Esophagus muscularis mucosa (tissue), 4 donors: Measurements from ENCODE around the gene RAB44. TPM values are rescaled to one million over a fixed set of nuclear protein-coding genes. Genes with fewer than 3 reads are reported as not detected.
"Not testable (repeated sequence)": the region's sequence is repeated elsewhere in the genome, so short reads cannot be mapped to it uniquely, and the experiment has no call there.

Source experiments
- DNase-seq: peaks from one replicate; pipeline ENCODE4 v3.0.0-alpha.2; 2017; ENCODE audit errors: extremely low spot score
- H3K27ac ChIP-seq, 4 donors: fragments of 200-600 bp; sonication (generic); replicated peaks in 1 of 4; 1 replicate in 3 of 4; 2 replicates in 1 of 4; pipeline ENCODE4 v1.5.1; 2016 to 2019; ENCODE audit warnings: mild to moderate bottlenecking in 1 of 4
- H3K27me3 ChIP-seq, 4 donors: fragments of 200-600 bp; sonication (generic); one replicate each; pipeline versions ENCODE4 v1.5.1 to v1.6.0; 2016 to 2019
- H3K36me3 ChIP-seq, 4 donors: fragments of 200-600 bp; sonication (generic); one replicate each; pipeline ENCODE4 v1.5.1; 2016 to 2019
- H3K4me1 ChIP-seq, 4 donors: fragments of 200-600 bp; sonication (generic); one replicate each; pipeline ENCODE4 v1.5.1; 2016 to 2019
- H3K4me3 ChIP-seq, 4 donors: fragments of 200-600 bp; sonication (generic); 1 replicate in 2 of 4; 2 replicates in 2 of 4; pipeline ENCODE4 v1.5.1; 2016 to 2019; ENCODE audit warnings: mild to moderate bottlenecking in 4 of 4, moderate library complexity in 1 of 4
- H3K9me3 ChIP-seq, 4 donors: fragments of 200-600 bp; sonication (generic); 1 replicate in 3 of 4; 2 replicates in 1 of 4; pipeline ENCODE4 v1.5.1; 2016 to 2019
- CTCF ChIP-seq, 3 experiments: fragments of 200-600 bp in 2 of 3; fragments of 450-650 bp in 1 of 3; sonication (generic) in 2 of 3; IDR thresholded peaks; one replicate each; pipeline ENCODE4 v1.5.1; 2017 to 2019; ENCODE audit warnings: antibody characterized with exemption in 3 of 3, mild to moderate bottlenecking in 2 of 3, moderate library complexity in 1 of 3
- EP300 ChIP-seq: sonication (generic); formaldehyde crosslinking; IDR thresholded peaks from one replicate; pipeline ENCODE4 v1.6.1; 2017; ENCODE audit warnings: antibody characterized with exemption
- POLR2A ChIP-seq: fragments of 450-650 bp; IDR thresholded peaks from one replicate; pipeline ENCODE4 v1.6.1; 2017; ENCODE audit warnings: antibody characterized with exemption, moderate library complexity, mild to moderate bottlenecking, low read depth
- POLR2AphosphoS5 ChIP-seq, 2 donors: sonication (generic); formaldehyde crosslinking; IDR thresholded peaks; one replicate each; pipeline ENCODE4 v1.6.1; 2017; ENCODE audit warnings: antibody characterized with exemption in 2 of 2
- WGBS: methylation state at CpG from one replicate; pipeline ENCODE4 v1.1.5; 2018; 5-methylcytosine and 5-hydroxymethylcytosine counted together
- intact Hi-C: fragments of 100-400 bp; cut with DNase I; formaldehyde crosslinking; loops from one replicate; pipeline ENCODE4 v1.15.1; 2023
- total RNA-seq, 4 donors: library from RNA; depleted of rRNA; stranded (reverse); fragments of >200 nt; gene quantifications; one replicate each; pipeline versions ENCODE4 v1.1.0 to v1.2.1, GENCODE V29; 2016

The RAB44 gene
- total RNA-seq, 4 donors from 2014 or later = 0.19 to 1.5 (median 0.94) TPM

- WGBS = 59% methylated on average over 3 of the region's 3 CpGs
- Histone ChIP-seq H3K36me3 (no peaks in the 10 kb centered on the region), H3K27ac (no peak overlapping the region), H3K9me3 (no peaks in the 10 kb centered on the region), H3K27me3 (no peaks in the 10 kb centered on the region), H3K4me3 (no peak overlapping the region), H3K4me1 (no peaks in the 10 kb centered on the region)
- no peak for DNase-seq
- intact Hi-C loops = no loop called here
- TF ChIP-seq POLR2A = no peak
- no peak for TF ChIP-seq CTCF (IDR thresholded peaks at IDR 0.05)
- TF ChIP-seq POLR2AphosphoS5 (IDR thresholded peaks at IDR 0.05) = no peak
- TF ChIP-seq EP300 = no peak
These were observed 3.2 kb downstream of the RAB44 start for GRCh38 chr6:36700831-36701230.

- no peaks in the 10 kb centered on the region for H3K9me3 ChIP-seq
- no peak overlapping the region for H3K27ac ChIP-seq
- no peaks in the 10 kb centered on the region for H3K36me3 ChIP-seq
- no peak for TF ChIP-seq POLR2AphosphoS5 (IDR thresholded peaks at IDR 0.05)
- no peak for TF ChIP-seq EP300
- no peak for TF ChIP-seq POLR2A
- no peak for TF ChIP-seq CTCF (IDR thresholded peaks at IDR 0.05)
- H3K4me3 ChIP-seq = no peak overlapping the region
- intact Hi-C loops = no loop called here
- no peaks in the 10 kb centered on the region for H3K4me1 ChIP-seq
- H3K27me3 ChIP-seq = no peaks in the 10 kb centered on the region
- no peak for DNase-seq
- 81% methylated on average over 3 of the region's 3 CpGs for WGBS
These were observed 3.9 kb downstream of the RAB44 start for GRCh38 chr6:36701401-36701991.

- Histone ChIP-seq H3K9me3 (no peaks in the 10 kb centered on the region), H3K27me3 (no peaks in the 10 kb centered on the region), H3K4me1 (no peaks in the 10 kb centered on the region), H3K36me3 (no peaks in the 10 kb centered on the region), H3K4me3 (no peak overlapping the region), H3K27ac (no peak overlapping the region)
- intact Hi-C loops = no loop called here
- WGBS = 91% methylated on average over 3 of the region's 3 CpGs
- no peak for DNase-seq
- no peak for TF ChIP-seq POLR2A
- TF ChIP-seq POLR2AphosphoS5 (IDR thresholded peaks at IDR 0.05) = no peak
- TF ChIP-seq EP300 = no peak
- no peak for TF ChIP-seq CTCF (IDR thresholded peaks at IDR 0.05)
These were observed 5.0 kb downstream of the RAB44 start for GRCh38 chr6:36702656-36703055.

- WGBS = 87% methylated on average over 5 of the region's 5 CpGs
- Histone ChIP-seq H3K36me3 (no peaks in the 10 kb centered on the region), H3K27me3 (no peaks in the 10 kb centered on the region), H3K27ac (no peak overlapping the region), H3K4me3 (no peak overlapping the region), H3K9me3 (no peaks in the 10 kb centered on the region), H3K4me1 (no peaks in the 10 kb centered on the region)
- no peak for DNase-seq
- intact Hi-C loops = no loop called here
- TF ChIP-seq POLR2AphosphoS5 (IDR thresholded peaks at IDR 0.05) (no peak), POLR2A (no peak), EP300 (no peak), CTCF (IDR thresholded peaks at IDR 0.05) (no peak)
These were observed 5.5 kb downstream of the RAB44 start for GRCh38 chr6:36703081-36703606.

- DNase-seq = no peak
- Histone ChIP-seq H3K4me1 (no peaks in the 10 kb centered on the region), H3K27me3 (no peaks in the 10 kb centered on the region), H3K27ac (no peak overlapping the region), H3K36me3 (no peaks in the 10 kb centered on the region), H3K4me3 (no peak overlapping the region), H3K9me3 (no peaks in the 10 kb centered on the region)
- WGBS = 96% methylated on average over 18 of the region's 18 CpGs
- intact Hi-C loops = no loop called here
- TF ChIP-seq POLR2AphosphoS5 (IDR thresholded peaks at IDR 0.05) (no peak), EP300 (no peak), CTCF (IDR thresholded peaks at IDR 0.05) (no peak), POLR2A (no peak)
These were observed 6.4 kb downstream of the RAB44 start for GRCh38 chr6:36703982-36704381.

- H3K4me1 ChIP-seq, H3K27ac ChIP-seq, H3K9me3 ChIP-seq, DNase-seq, H3K4me3 ChIP-seq, H3K36me3 ChIP-seq, H3K27me3 ChIP-seq, intact Hi-C loops: not testable (repeated sequence)
- 70% methylated on average over 7 of the region's 7 CpGs for WGBS
These were observed 7.4 kb downstream of the RAB44 start for GRCh38 chr6:36704961-36705577.
